MM.1S (cell line): ENCODE data around the gene THRSP.
"Not testable (repeated sequence)": the region's sequence is repeated elsewhere in the genome, so short reads cannot be mapped to it uniquely, and the experiment has no call there.

ENCODE experiments used
- CTCF ChIP-seq: fragments of 300-600 bp; sonication (generic); IDR thresholded peaks from 2 replicates; pipeline ENCODE4 v1.5.1; 2016; ENCODE audit warnings: antibody characterized with exemption, low read length, mixed read lengths
- EZH2 ChIP-seq: fragments of 300-600 bp; sonication (generic); optimal IDR thresholded peaks from 2 replicates; pipeline ENCODE3; 2017; ENCODE audit warnings: low read depth, mild to moderate bottlenecking, antibody characterized with exemption, low read length, mixed read lengths

- not testable (repeated sequence) for TF ChIP-seq CTCF, EZH2
Measured at GRCh38 chr11:78084506-78084905, 20.8 kb downstream of the THRSP start.
